CD4-positive, alpha-beta memory T cell (primary cell): Measurements from ENCODE around the gene ACOXL. TPM values are rescaled to one million over a fixed set of nuclear protein-coding genes. Genes with fewer than 3 reads are reported as not detected.

Source experiments
- CTCF ChIA-PET: fragments of 350-600 bp; sonication (Branson Sonifier 250); formaldehyde crosslinking; loops from one replicate; lab custom pipeline; 2021; ENCODE audit warnings: inconsistent platforms; ENCODE audit not compliant: partially characterized antibody; lab: Charles Lee
- POLR2A ChIA-PET: fragments of 350-600 bp; sonication (Branson Sonifier 250); formaldehyde crosslinking; loops from one replicate; lab custom pipeline; 2021; ENCODE audit not compliant: partially characterized antibody; lab: Charles Lee
- DNase-seq, 5 donors: peaks; one replicate each; pipeline versions ENCODE4 v3.0.0 to v3.0.0-alpha.2; 2020 to 2022; ENCODE audit warnings: mixed read lengths in 1 of 5
- H3K27ac ChIP-seq: one replicate; pipeline ENCODE4 v1.7.0; 2013; ENCODE audit warnings: low read depth, low read length
- H3K27me3 ChIP-seq: 2 replicates; pipeline ENCODE4 v1.7.0; 2013; ENCODE audit warnings: mild to moderate bottlenecking, low read length, moderate library complexity; ENCODE audit not compliant: insufficient read depth
- H3K36me3 ChIP-seq: 2 replicates; pipeline ENCODE4 v1.7.0; 2013; ENCODE audit warnings: mild to moderate bottlenecking, low read length, moderate library complexity; ENCODE audit not compliant: insufficient read depth
- H3K4me1 ChIP-seq: 2 replicates; pipeline ENCODE4 v1.7.0; 2013; ENCODE audit warnings: mild to moderate bottlenecking, low read length, moderate library complexity; ENCODE audit not compliant: insufficient read depth
- H3K4me3 ChIP-seq, 2 donors: one replicate each; pipeline ENCODE4 v1.7.0; 2013; ENCODE audit warnings: low read length in 2 of 2, mild to moderate bottlenecking in 1 of 2
- H3K9me3 ChIP-seq, 2 donors: one replicate each; pipeline ENCODE4 v1.7.0; 2013; ENCODE audit warnings: low read length in 2 of 2, control low read depth in 1 of 2; ENCODE audit not compliant: control insufficient read depth in 1 of 2
- H3K27ac Mint-ChIP-seq, 7 donors: one replicate each; pipeline ENCODE4 v1.8.0; 2020 to 2021; ENCODE audit warnings: mixed read lengths in 7 of 7, mild to moderate bottlenecking in 6 of 7, inconsistent platforms in 3 of 7, moderate library complexity in 3 of 7
- H3K27me3 Mint-ChIP-seq, 2 donors: one replicate each; pipeline ENCODE4 v1.8.0; 2020 to 2021; ENCODE audit warnings: mixed read lengths in 2 of 2
- H3K36me3 Mint-ChIP-seq, 2 donors: one replicate each; pipeline ENCODE4 v1.8.0; 2020 to 2021; ENCODE audit warnings: mixed read lengths in 2 of 2, inconsistent platforms in 1 of 2, mild to moderate bottlenecking in 1 of 2
- H3K4me1 Mint-ChIP-seq, 4 donors: one replicate each; pipeline ENCODE4 v1.8.0; 2020 to 2021; ENCODE audit warnings: mixed read lengths in 4 of 4, mild to moderate bottlenecking in 1 of 4
- H3K4me3 Mint-ChIP-seq, 8 donors: one replicate each; pipeline ENCODE4 v1.8.0; 2020 to 2021; ENCODE audit warnings: mixed read lengths in 8 of 8, mild to moderate bottlenecking in 7 of 8, moderate library complexity in 6 of 8, inconsistent platforms in 3 of 8
- H3K9me3 Mint-ChIP-seq, 8 donors: one replicate each; pipeline ENCODE4 v1.8.0; 2020 to 2021; ENCODE audit warnings: mixed read lengths in 8 of 8, mild to moderate bottlenecking in 5 of 8, inconsistent platforms in 3 of 8, moderate library complexity in 1 of 8
- intact Hi-C: fragments of 100-400 bp; cut with micrococcal nuclease; formaldehyde crosslinking; loops from one replicate; pipeline ENCODE4 v1.15.1; 2023
- polyA plus RNA-seq, 2 donors: library from polyadenylated mRNA; unstranded; fragments of 300-500 nt; fragmentation: Illumina TruSeq; gene quantifications; one replicate each; pipeline ENCODE4 v1.2.3, GENCODE V29; 2021
- total RNA-seq, 2 experiments: library from RNA; stranded (reverse); gene quantifications; one replicate each; pipeline ENCODE4 v1.2.3, GENCODE V29; 2021

ACOXL gene
- total and polyA plus RNA-seq, 4 experiments from 2014 or later: not detected

DNA sequence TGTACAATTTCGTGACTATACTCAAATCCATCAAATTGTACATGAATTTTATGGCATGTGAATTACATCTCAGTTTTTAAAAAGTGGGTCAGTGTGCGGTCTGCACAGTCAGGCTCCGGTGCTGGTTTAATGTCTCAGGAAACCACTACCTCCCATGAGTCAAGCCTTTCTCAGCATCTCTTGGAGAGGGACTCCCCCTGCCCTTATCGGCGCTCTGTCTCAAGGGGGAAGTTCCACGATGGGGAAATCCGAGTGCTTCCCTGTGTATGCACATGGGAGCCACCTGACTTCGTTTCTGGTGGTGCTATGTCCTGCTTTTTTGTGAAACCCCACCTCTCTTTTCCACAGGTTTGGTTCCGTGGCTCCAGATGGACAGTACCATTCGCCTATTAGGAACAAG is 72.5 kb downstream of the ACOXL start:
- no peak overlapping the region for H3K27ac ChIP-seq
- H3K4me3 Mint-ChIP-seq: peak overlapping the region in 5 of 8 donors; percentile 15 to 31 (median 26)
- H3K4me1 ChIP-seq: peaks cover 15% of the 10 kb centered on the region
- H3K9me3 ChIP-seq: no peaks in the 10 kb centered on the region
- ChIA-PET CTCF (interaction anchor here (0.9 kb wide), 1 partner anchor 894 kb away, joined by 3 read pairs; no protein-coding TSS in a partner anchor), POLR2A (no interaction called here)
- H3K27me3 ChIP-seq: no peaks in the 10 kb centered on the region
- peaks cover 0 to 8% (median 1%) of the 10 kb centered on the region in 8 donors for H3K9me3 Mint-ChIP-seq
- intact Hi-C loops: no loop called here
- peaks cover 7 to 8% of the 10 kb centered on the region in 2 donors for H3K27me3 Mint-ChIP-seq
- no peak overlapping the region for H3K4me3 ChIP-seq
- DNase-seq: peak; percentile 49 to 86 (median 63)
- no peaks in the 10 kb centered on the region for H3K36me3 Mint-ChIP-seq
- H3K27ac Mint-ChIP-seq: peak overlapping the region in 5 of 7 donors; percentile 13 to 70 (median 37)
- no peaks in the 10 kb centered on the region for H3K36me3 ChIP-seq
- peaks cover 9 to 18% (median 13%) of the 10 kb centered on the region in 4 donors for H3K4me1 Mint-ChIP-seq

DNA sequence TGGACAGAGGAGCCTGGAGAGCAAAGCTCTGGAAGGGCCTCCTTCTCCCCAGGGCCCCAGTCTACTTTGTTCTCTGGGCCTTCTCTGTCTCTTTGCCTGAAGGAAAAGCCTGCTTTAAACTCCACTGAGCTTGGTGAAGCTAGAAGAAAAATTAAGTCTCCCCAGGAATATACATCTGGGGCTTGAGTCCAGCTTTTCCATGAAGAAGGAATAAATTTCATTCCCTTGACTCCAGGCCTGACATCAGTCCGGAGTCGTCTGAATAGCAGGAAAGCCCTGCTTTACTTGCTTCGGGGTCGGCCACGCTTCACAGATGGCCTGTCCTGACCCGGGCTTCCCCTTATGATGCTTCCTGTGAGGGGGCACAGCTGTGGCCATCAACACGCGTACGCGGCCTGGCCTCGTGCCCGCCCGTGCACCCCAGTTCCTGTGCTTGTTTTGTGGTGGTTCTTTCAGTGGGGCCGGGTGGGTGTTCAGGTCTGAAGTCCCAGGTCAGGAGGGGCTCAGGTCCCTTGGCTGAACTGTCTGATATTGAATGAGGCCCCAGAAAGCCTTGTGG is 73.6 kb downstream of the ACOXL start:
- H3K4me1 ChIP-seq: peaks cover 15% of the 10 kb centered on the region
- Mint-ChIP-seq H3K4me3 (no peak overlapping the region), H3K27ac (no peak overlapping the region), H3K4me1 (peaks cover 9 to 18% (median 13%) of the 10 kb centered on the region in 4 donors), H3K9me3 (peaks cover 0 to 8% (median 1%) of the 10 kb centered on the region in 8 donors), H3K36me3 (no peaks in the 10 kb centered on the region), H3K27me3 (peaks cover 2 to 9% of the 10 kb centered on the region in 2 donors)
- intact Hi-C loops: no loop called here
- H3K27ac ChIP-seq: no peak overlapping the region
- no peaks in the 10 kb centered on the region for H3K27me3 ChIP-seq
- POLR2A ChIA-PET: no interaction called here
- CTCF ChIA-PET: interaction anchor here (0.9 kb wide), 2 partner anchors 8 to 892 kb away, joined by 3 read pairs; no protein-coding TSS in a partner anchor
- no peaks in the 10 kb centered on the region for H3K36me3 ChIP-seq
- H3K4me3 ChIP-seq: no peak overlapping the region
- no peaks in the 10 kb centered on the region for H3K9me3 ChIP-seq
- no peak for DNase-seq

DNA sequence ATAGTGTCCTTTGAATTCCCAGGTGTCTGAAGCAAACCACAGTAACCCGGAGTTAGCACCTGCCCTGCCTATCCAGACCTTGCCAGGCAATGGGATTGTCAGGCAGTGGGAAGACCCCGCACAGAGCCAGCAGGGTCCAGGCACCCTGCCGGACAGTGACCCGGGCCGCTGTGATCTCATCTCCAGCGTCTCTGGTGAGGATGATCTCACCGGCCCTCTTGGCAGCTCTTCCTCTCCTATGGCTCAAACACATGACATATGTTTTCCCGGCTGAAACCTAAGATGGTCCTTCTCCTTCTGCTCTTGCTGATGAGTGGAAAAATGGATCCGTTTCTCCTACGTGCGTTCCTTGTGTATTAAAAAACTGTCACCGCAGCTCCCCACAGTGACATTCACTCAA is 75.1 kb downstream of the ACOXL start:
- ChIA-PET POLR2A (no interaction called here), CTCF (interaction anchor here (1.4 kb wide), 1 partner anchor 894 kb away, joined by 3 read pairs; no protein-coding TSS in a partner anchor)
- Histone ChIP-seq H3K36me3 (no peaks in the 10 kb centered on the region), H3K4me3 (no peak overlapping the region), H3K27me3 (no peaks in the 10 kb centered on the region), H3K27ac (no peak overlapping the region), H3K9me3 (no peaks in the 10 kb centered on the region), H3K4me1 (peaks cover 19% of the 10 kb centered on the region)
- no peak for DNase-seq
- Mint-ChIP-seq H3K36me3 (no peaks in the 10 kb centered on the region), H3K4me3 (no peak overlapping the region), H3K4me1 (peaks cover 13 to 24% (median 16%) of the 10 kb centered on the region in 4 donors), H3K27ac (no peak overlapping the region), H3K27me3 (peaks cover 2 to 6% of the 10 kb centered on the region in 2 donors), H3K9me3 (peaks cover 0 to 8% (median 1%) of the 10 kb centered on the region in 8 donors)
- intact Hi-C loops: no loop called here

DNA sequence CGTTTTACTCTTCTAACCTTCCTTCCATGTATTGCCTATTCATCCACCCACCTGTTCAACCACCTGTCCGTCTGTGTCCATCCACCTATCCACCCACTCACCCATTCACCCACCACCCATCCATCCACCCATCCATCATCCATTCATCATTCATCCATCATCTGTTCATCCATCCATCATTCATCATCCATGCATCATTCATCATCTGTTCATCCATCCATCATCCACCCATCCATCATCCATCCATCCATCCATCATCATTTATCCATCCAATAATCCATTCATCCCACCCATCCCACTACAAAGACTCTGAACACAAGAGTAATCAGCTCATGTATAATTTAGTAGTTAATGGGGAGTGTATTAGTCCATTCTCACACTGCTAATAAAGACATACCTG is 78.0 kb downstream of the ACOXL start:
- Mint-ChIP-seq H3K36me3 (no peaks in the 10 kb centered on the region), H3K27ac (peak overlapping the region in 1 of 7 donors; percentile 4), H3K27me3 (peaks cover 2 to 3% of the 10 kb centered on the region in 2 donors), H3K4me1 (peaks cover 3 to 13% (median 5%) of the 10 kb centered on the region in 4 donors), H3K9me3 (no peaks in the 10 kb centered on the region), H3K4me3 (no peak overlapping the region)
- Histone ChIP-seq H3K27ac (no peak overlapping the region), H3K36me3 (no peaks in the 10 kb centered on the region), H3K4me1 (peaks cover 10% of the 10 kb centered on the region), H3K4me3 (no peak overlapping the region), H3K9me3 (no peaks in the 10 kb centered on the region), H3K27me3 (no peaks in the 10 kb centered on the region)
- ChIA-PET POLR2A (no interaction called here), CTCF (interaction anchor here (4.7 kb wide), 1 partner anchor 43 kb away, joined by 49 read pairs; no protein-coding TSS in a partner anchor)
- DNase-seq: no peak
- intact Hi-C loops: loop anchor here (2.0 kb wide), 1 partner anchor 306 kb away; no protein-coding TSS in a partner anchor

DNA sequence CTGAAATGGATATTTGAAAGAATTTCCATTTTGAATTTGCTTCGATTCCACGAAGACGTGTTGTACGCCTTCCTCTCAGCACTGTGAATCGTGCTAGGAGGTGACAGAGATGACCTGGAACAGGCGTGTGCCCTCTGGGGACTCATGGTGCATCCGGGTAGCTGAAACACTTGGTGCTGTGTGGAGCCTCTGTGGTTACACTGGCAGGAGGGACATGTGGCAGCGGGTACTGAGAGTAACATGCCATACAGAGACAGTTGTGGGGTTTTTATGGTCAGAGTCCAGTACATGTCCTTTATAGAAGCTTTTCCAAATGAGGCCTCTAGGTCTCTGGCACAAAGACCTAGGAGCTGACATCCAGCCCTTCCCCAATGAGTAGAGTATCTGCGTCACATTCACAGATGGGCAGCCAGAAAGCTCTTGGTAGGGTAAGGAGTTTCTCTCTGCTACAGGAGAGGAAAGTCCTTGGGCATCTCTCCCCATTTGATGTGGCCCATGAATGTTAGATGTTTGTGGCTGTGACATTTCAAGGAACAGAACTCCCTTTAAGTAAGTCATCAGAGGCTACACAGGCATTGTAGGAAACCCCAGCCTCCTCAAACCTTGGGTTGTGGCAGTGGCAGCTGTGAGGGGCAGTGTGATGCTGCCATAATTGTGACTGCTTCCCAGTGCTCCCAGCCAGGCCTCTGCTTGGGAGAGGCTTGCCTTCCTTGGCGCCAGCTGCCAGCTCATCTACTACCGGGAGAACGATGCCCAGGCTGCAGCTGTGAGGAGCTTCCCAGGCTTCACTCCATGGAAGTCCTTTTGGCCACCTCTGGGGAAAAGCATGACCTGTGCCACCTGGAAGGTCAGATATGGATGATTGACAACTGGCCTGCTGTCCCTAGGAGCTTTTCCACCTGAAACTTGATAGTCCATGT is 80.6 kb downstream of the ACOXL start:
- H3K9me3 Mint-ChIP-seq: no peaks in the 10 kb centered on the region
- Histone ChIP-seq H3K36me3 (no peaks in the 10 kb centered on the region), H3K27ac (no peak overlapping the region), H3K27me3 (no peaks in the 10 kb centered on the region), H3K4me3 (no peak overlapping the region), H3K9me3 (no peaks in the 10 kb centered on the region), H3K4me1 (peaks cover 4% of the 10 kb centered on the region)
- CTCF ChIA-PET: interaction anchor here (0.8 to 4.7 kb wide), 23 partner anchors 8 to 889 kb away, joined by 3 to 49 read pairs (median 8); no protein-coding TSS in a partner anchor
- H3K4me1 Mint-ChIP-seq: peaks cover 3 to 11% (median 4%) of the 10 kb centered on the region in 4 donors
- H3K27ac Mint-ChIP-seq: no peak overlapping the region
- DNase-seq: no peak
- no peaks in the 10 kb centered on the region for H3K36me3 Mint-ChIP-seq
- POLR2A ChIA-PET: no interaction called here
- intact Hi-C loops: no loop called here
- peaks cover 2 to 4% of the 10 kb centered on the region in 2 donors for H3K27me3 Mint-ChIP-seq
- H3K4me3 Mint-ChIP-seq: no peak overlapping the region

DNA sequence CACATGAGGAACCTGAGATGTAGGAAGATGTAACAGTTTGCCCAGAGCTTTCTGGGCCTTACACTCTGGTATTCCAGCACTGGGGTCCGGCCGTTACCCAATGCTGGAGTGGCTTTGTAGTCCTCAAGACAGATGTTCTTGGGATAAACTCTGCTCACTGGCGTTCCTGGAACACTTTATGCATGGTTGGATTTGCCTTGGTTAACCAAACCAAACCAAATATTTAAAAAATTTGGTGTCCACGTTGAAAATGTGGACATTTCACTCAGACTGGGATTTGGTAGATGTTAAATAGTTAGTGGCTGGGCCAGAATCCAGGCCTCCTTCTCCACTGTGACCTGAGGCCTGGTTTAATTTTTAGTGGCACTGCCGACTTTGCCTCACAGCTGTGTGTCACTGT is 81.5 kb downstream of the ACOXL start:
- H3K36me3 Mint-ChIP-seq: no peaks in the 10 kb centered on the region
- Histone ChIP-seq H3K27me3 (no peaks in the 10 kb centered on the region), H3K4me3 (no peak overlapping the region), H3K27ac (no peak overlapping the region), H3K36me3 (no peaks in the 10 kb centered on the region), H3K9me3 (no peaks in the 10 kb centered on the region), H3K4me1 (peaks cover 4% of the 10 kb centered on the region)
- peaks cover 3 to 6% (median 4%) of the 10 kb centered on the region in 4 donors for H3K4me1 Mint-ChIP-seq
- ChIA-PET POLR2A (no interaction called here), CTCF (interaction anchor here (0.9 to 4.7 kb wide), 10 partner anchors 8 to 303 kb away, joined by 3 to 49 read pairs (median 7); no protein-coding TSS in a partner anchor)
- no peak for DNase-seq
- H3K27me3 Mint-ChIP-seq: peaks cover 0 to 3% of the 10 kb centered on the region in 2 donors
- H3K9me3 Mint-ChIP-seq: no peaks in the 10 kb centered on the region
- intact Hi-C loops: no loop called here
- H3K27ac Mint-ChIP-seq: no peak overlapping the region
- H3K4me3 Mint-ChIP-seq: no peak overlapping the region

DNA sequence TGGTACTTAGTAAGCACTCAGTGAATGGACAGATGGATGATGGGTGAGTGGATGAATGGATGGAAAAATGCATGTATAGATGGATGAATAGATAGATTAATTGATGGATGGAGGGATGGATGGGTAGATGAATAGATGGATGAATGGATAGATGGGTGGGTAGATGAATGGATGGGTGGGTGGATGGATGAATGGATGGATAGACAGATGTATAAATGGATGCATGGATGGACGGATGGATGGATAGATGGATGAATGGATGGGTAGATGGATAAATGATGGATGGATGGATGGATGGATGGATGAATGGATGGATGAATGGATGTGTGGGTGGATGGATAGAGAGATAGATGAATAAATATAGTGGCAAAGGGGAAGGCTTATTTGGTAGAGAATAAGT is 83.6 kb downstream of the ACOXL start:
- peaks cover 6 to 23% (median 13%) of the 10 kb centered on the region in 4 donors for H3K4me1 Mint-ChIP-seq
- POLR2A ChIA-PET: no interaction called here

More for the DNA sequence above, 83.6 kb downstream of the ACOXL start:
- no peak overlapping the region for H3K27ac ChIP-seq
- intact Hi-C loops: no loop called here
- H3K4me3 Mint-ChIP-seq: no peak overlapping the region
- CTCF ChIA-PET: no interaction called here
- H3K9me3 ChIP-seq: no peaks in the 10 kb centered on the region
- H3K4me1 ChIP-seq: peaks cover 11% of the 10 kb centered on the region
- no peak overlapping the region for H3K4me3 ChIP-seq
- no peaks in the 10 kb centered on the region for H3K36me3 Mint-ChIP-seq
- no peaks in the 10 kb centered on the region for H3K9me3 Mint-ChIP-seq
- no peaks in the 10 kb centered on the region for H3K27me3 ChIP-seq
- H3K36me3 ChIP-seq: no peaks in the 10 kb centered on the region
- no peak for DNase-seq
- H3K27me3 Mint-ChIP-seq: peaks cover 5 to 8% of the 10 kb centered on the region in 2 donors
- H3K27ac Mint-ChIP-seq: no peak overlapping the region
